Occipital lobe (tissue), 2 donors: Measurements from ENCODE around the gene BOLA3. TPM values are rescaled to one million over a fixed set of nuclear protein-coding genes. Genes with fewer than 3 reads are reported as not detected.
"Not testable (repeated sequence)": the region's sequence is repeated elsewhere in the genome, so short reads cannot be mapped to it uniquely, and the experiment has no call there.

Experiments
- DNase-seq: peaks from one replicate; lab custom pipeline; 2025; lab: John Stamatoyannopoulos, UW
- total RNA-seq: library from RNA; depleted of rRNA; stranded (reverse); fragments of >200 nt; gene quantifications from one replicate; pipeline ENCODE4 v1.2.3, GENCODE V29; 2014

The BOLA3 gene
- total RNA-seq, 1 donor from 2014 or later, result 24.5 TPM

- DNase-seq, result no peak
Measured at GRCh38 chr2:74149247-74149525, 1.5 kb upstream of the BOLA3 start.

- no peak for DNase-seq
Measured at GRCh38 chr2:74148457-74149246, 940 bp upstream of the BOLA3 start.

GRCh38 chr2:74146929-74147726 is 584 bp downstream of the BOLA3 start:
- DNase-seq, result no peak

GRCh38 chr2:74142340-74142739 is 5.4 kb downstream of the BOLA3 start:
- DNase-seq, result no peak

- DNase-seq, result no peak
Measured at GRCh38 chr2:74138600-74139323, 8.9 kb downstream of the BOLA3 start.

GRCh38 chr2:74137651-74138599 is 9.8 kb downstream of the BOLA3 start:
- no peak for DNase-seq

- no peak for DNase-seq
Measured at GRCh38 chr2:74131901-74132300, 15.8 kb downstream of the BOLA3 start.

GRCh38 chr2:74130211-74130995 is 17.3 kb downstream of the BOLA3 start:
- DNase-seq, result no peak

- DNase-seq, result no peak
Measured at GRCh38 chr2:74128206-74128605, 19.5 kb downstream of the BOLA3 start.

- not testable (repeated sequence) for DNase-seq
Measured at GRCh38 chr2:74123955-74124354, 23.8 kb downstream of the BOLA3 start.

GRCh38 chr2:74121846-74122245 is 25.9 kb downstream of the BOLA3 start:
- not testable (repeated sequence) for DNase-seq

- peak; percentile 82 for DNase-seq
Measured at GRCh38 chr2:74119912-74120825, 27.5 kb downstream of the BOLA3 start.

- DNase-seq, result no peak
Measured at GRCh38 chr2:74119339-74119738, 28.4 kb downstream of the BOLA3 start.

- no peak for DNase-seq
Measured at GRCh38 chr2:74111380-74111779, 36.3 kb downstream of the BOLA3 start.

GRCh38 chr2:74110537-74110936 is 37.2 kb downstream of the BOLA3 start:
- no peak for DNase-seq

- no peak for DNase-seq
Measured at GRCh38 chr2:74109551-74109950, 38.2 kb downstream of the BOLA3 start.

GRCh38 chr2:74107071-74107470 is 40.6 kb downstream of the BOLA3 start:
- no peak for DNase-seq

- DNase-seq, result no peak
Measured at GRCh38 chr2:74105413-74105812, 42.3 kb downstream of the BOLA3 start.

- no peak for DNase-seq
Measured at GRCh38 chr2:74104839-74105238, 42.9 kb downstream of the BOLA3 start.
